Sigmoid colon (tissue), 4 donors: ENCODE data around the gene EVA1B.

Source experiments
- CTCF ChIP-seq, 4 experiments: fragments of 450-650 bp in 3 of 4; fragments of 200-600 bp in 1 of 4; IDR thresholded peaks; one replicate each; pipeline ENCODE4 v1.5.1; 2016 to 2019; ENCODE audit warnings: antibody characterized with exemption in 4 of 4, mild to moderate bottlenecking in 3 of 4, moderate library complexity in 2 of 4
- EP300 ChIP-seq, 4 donors: sonication (generic); formaldehyde crosslinking; IDR thresholded peaks; one replicate each; pipeline ENCODE4 v1.6.1; 2017; ENCODE audit warnings: antibody characterized with exemption in 4 of 4

- TF ChIP-seq CTCF (IDR thresholded peaks at IDR 0.05) (no peak), EP300 (IDR thresholded peaks at IDR 0.05) (no peak)
Measured at GRCh38 chr1:36358514-36359084, 35.2 kb upstream of the EVA1B start.
